ENCODE data around the gene HVCN1.

Gene HVCN1

GRCh38 chr12:110599334-110599733 is 89.6 kb downstream of the HVCN1 start:
- no peak for TF ChIP-seq CTCF (IDR thresholded peaks at IDR 0.05; ENCODE audit: low read depth, low read length, missing control alignments)
- H3K4me3 ChIP-seq (ENCODE audit: low read depth, low read length): no peak overlapping the region
- no peak for DNase-seq (ENCODE audit: low read depth)
- in situ Hi-C loops (cut with HindIII; ENCODE audit: low sequenced_read_pairs): no loop called here

Data from astrocyte of the cerebellum (primary cell).